ENCODE data around the gene ZNF732. TPM values are rescaled to one million over a fixed set of nuclear protein-coding genes. Genes with fewer than 3 reads are reported as not detected.

Gene ZNF732
- total and polyA plus RNA-seq, 4 donors, result 0.89 TPM; not detected in 3

- H3K9ac ChIP-seq (ENCODE audit: low read depth in 1 of 2, low read length in 2 of 2), result peak overlapping the region; percentile 9 to 86
- peaks cover 11 to 18% (median 12%) of the 10 kb centered on the region in 4 donors for H3K9me3 ChIP-seq (ENCODE audit: control insufficient read depth in 4 of 4, low read length in 3 of 4)
- WGBS, result 2% methylated on average over 18 of the region's 18 CpGs
Measured at GRCh38 chr4:336893-337142, 31.5 kb upstream of the ZNF732 start.

More at GRCh38 chr4:336893-337142, 31.5 kb upstream of the ZNF732 start:
- DNase-seq (ENCODE audit: low spot score), result no peak
- TF ChIP-seq NR2F2 (IDR thresholded peaks at IDR 0.05) (no peak), YY1 (IDR thresholded peaks at IDR 0.05) (no peak), REST (IDR thresholded peaks at IDR 0.05) (no peak), ATF3 (IDR thresholded peaks at IDR 0.05) (no peak), MAX (IDR thresholded peaks at IDR 0.05) (no peak), CTCF (IDR thresholded peaks at IDR 0.05; ENCODE audit: low read depth, low read length, missing input control) (no peak), JUND (IDR thresholded peaks at IDR 0.05) (no peak), ZBTB33 (IDR thresholded peaks at IDR 0.05) (no peak), FOXA1 (IDR thresholded peaks at IDR 0.05) (no peak), HNF4G (IDR thresholded peaks at IDR 0.05) (no peak), HNF4A (conservative IDR thresholded peaks at IDR 0.05) (no peak), GABPA (IDR thresholded peaks at IDR 0.05 in 1 of 2, conservative IDR thresholded peaks at IDR 0.05 in 1 of 2) (no peak), RXRA (IDR thresholded peaks at IDR 0.05) (no peak), SP1 (IDR thresholded peaks at IDR 0.05) (no peak), RAD21 (IDR thresholded peaks at IDR 0.05) (no peak), FOXA2 (IDR thresholded peaks at IDR 0.05) (no peak)
- Histone ChIP-seq H3K4me3 (ENCODE audit: low read depth in 1 of 3, low read length in 3 of 3) (peak overlapping the region; percentile 74 to 95 (median 77)), H3K27me3 (ENCODE audit: control insufficient read depth in 4 of 4, insufficient read depth in 4 of 4, low read length in 3 of 4) (no peaks in the 10 kb centered on the region), H3K36me3 (ENCODE audit: control insufficient read depth in 4 of 4, insufficient read depth in 3 of 4, low read depth in 1 of 4, low read length in 3 of 4) (peaks cover 0 to 6% (median 3%) of the 10 kb centered on the region in 4 donors), H3K27ac (ENCODE audit: low read depth in 1 of 2, low read length in 2 of 2) (peak overlapping the region; percentile 81 to 97), H3K4me1 (ENCODE audit: control insufficient read depth in 4 of 4, insufficient read depth in 4 of 4, low read length in 3 of 4) (peaks cover 4 to 12% (median 8%) of the 10 kb centered on the region in 4 donors)

Data from liver (tissue), 9 donors.